ENCODE measurements around the gene SERHL2.
"Not testable (repeated sequence)": the region's sequence is repeated elsewhere in the genome, so short reads cannot be mapped to it uniquely, and the experiment has no call there.

The SERHL2 gene

DNA sequence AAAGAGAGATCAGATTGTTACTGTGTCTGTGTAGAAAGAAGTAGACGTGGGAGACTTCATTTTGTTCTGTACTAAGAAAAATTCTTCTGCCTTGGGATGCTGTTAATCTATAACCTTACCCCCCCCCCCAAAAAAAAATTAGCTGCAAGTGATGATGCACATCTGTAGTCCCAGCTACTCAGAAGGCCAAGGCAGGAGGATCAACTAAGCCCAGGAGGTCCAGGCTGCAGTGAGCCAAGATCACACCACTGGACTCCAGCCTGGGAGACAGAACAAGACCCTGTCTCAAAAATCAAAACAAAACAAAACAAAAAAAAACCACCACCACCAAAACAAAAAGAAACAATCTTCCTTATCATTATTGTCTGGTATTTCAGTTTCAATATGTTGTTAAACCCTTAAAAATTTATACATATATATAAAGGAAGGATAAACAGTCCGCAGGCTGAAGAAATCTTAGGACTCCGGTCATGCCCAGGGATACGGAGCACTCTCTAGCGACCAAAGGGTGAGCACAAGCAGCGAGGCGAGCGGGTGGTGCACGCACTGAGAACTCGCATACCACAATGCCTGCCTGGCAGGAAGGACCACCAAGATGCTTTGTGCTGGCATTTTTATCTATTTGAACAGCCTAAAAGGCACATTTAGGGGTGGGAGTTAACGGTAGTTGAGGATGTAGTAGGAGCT is 54.5 kb downstream of the SERHL2 start:
- DNase-seq (ENCODE audit: low read depth): no peak

DNA sequence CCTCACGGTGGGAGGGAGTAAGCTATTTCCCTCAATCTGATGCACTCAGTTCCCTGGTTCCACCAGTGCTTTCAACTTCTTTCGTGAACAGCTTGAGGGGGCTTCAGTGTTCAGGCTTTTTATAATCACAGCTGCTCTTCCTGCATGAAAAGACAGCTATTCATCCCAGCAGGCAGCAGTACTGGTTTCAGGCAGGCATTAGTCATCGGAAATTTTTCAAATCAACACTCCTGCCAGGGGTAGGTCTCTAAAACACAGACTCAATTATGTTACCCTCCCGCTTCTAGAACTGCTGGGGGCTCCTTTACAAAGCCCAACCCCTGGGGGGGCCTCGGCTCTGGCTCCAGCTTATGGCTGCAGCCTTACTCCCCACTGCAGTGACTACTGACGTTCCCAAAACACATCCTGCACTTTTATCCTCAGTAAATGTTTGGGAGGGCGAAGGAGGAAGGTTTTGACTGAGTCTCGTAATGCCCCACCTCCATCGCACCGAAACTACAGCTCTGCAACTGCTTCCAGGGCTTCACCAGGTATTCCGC is 55.1 kb downstream of the SERHL2 start:
- DNase-seq (ENCODE audit: low read depth): peak; percentile 55

DNA sequence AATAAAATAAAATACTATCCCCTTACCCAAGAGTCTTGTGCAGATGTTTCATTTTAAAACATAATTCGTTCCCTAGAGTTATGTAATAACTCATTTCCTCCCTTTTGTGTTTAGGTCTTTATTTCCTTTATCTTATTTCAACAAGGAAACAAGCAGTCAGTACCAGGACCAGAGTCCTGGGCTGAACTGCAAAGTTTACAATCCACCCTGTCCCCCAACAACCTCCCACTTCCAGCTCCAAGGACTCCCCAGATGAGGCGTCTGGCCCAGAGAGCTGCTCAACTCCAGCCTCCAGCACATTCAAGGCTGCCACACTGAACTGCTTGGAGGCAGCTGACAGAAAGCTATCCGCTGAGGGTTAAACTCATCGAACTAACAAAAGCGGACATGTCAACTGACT is 56.4 kb downstream of the SERHL2 start:
- DNase-seq (ENCODE audit: low read depth): no peak

DNA sequence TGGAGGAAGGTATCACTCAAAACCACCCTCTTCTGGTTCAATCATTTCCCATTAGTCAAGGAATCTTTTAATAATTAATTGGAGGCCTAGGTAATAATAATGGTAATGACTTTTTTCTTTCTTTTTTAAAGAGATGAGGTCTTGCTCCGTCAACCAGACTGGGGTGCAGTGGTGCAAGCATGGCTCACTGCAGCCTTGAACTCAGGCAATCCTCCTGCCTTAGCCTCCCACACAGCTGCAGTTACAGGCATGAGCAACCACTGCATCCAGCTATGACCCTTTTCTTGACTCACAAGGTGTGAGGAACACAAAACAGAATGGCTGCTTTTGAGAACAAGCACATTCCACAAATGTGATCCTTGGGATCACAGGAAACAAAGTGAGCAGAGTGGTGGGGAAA is 57.3 kb downstream of the SERHL2 start:
- peak; percentile 54 for DNase-seq (ENCODE audit: low read depth)

DNA sequence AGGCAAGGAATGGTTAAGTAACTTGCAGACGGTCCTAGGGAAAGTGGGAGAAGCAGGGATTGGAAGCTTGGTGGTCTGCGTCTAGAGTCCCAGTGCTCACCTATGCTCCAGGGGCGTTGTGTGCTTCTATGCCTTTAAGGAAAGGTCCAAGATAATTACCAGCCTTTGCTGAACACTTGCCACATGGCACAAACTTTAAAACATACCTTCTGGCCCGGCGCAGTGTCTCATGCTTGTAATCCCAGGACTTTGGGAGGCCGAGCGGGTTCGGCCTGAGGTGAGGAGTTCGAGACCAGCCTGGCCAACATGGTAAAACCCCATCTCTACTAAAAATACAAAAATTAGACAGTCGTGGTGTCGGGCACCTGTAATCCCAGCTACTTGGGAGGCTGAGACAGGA is 58.6 kb downstream of the SERHL2 start:
- DNase-seq (ENCODE audit: low read depth): no peak

DNA sequence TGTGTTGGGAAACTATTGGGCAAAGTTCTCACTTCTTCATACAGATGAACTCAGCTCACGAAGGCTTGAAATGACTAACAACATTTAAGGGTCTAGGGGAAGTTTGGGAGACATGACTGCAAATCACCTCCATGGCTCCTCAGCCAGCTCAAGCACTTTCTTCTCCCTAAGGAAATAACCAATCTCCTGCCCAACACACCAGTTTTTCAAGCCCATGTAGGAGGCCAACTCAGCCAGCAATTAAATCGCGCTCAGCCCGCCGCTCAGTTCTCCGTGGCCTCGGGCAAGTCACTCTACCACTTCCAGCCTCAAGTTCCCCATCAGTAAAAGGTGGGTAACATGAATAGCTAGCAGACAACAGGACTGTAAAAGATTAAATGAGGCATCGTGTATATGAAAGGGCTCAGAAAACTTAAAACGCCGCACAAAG is 60.1 kb downstream of the SERHL2 start:
- peak; percentile 35 for DNase-seq (ENCODE audit: low read depth)

DNA sequence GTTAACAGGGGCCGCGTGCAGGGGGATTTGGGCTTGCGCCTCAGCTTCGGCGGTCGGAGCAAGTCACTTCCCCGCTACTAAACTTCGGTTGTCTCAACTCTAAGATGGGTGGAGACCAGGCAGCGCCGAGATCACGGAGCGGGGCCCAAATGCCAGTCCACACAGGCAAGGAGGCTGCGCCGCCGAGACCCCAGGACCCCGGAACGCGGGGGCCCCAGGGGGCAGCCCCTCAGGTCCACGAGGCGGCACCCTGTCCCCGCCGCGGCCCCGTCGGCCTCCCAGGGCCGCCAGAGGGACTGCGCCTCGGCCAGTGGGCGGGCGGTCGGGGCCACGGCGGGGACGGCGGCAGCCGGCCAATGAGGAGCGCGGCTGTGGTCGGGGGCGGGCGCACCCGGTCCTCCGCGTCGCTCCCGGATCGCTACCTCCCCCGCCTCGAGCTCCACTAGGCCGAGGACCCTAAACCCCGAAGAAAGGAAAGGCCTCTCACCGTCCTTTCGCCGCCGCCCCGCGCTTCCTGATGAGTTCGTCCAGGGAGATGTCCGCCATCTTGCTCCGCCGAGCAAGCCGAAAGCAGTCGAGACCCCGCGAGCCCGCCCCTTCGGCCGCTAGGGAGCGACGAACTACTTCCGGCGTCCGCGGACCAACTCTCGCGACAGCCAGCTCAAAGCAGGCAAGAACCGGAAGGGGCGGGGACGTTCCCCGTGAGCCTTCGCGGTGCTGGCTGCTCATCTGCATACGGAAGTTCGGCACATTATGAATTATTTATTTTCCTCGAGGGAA is 60.7 kb downstream of the SERHL2 start, which contains the start of gene POLDIP3:
TSS of gene POLDIP3 (minus strand) at position 572 of the 780 bp plus-strand sequence. CDS start at position 546, 26 bp downstream.
- DNase-seq (ENCODE audit: low read depth): peak; percentile 96

DNA sequence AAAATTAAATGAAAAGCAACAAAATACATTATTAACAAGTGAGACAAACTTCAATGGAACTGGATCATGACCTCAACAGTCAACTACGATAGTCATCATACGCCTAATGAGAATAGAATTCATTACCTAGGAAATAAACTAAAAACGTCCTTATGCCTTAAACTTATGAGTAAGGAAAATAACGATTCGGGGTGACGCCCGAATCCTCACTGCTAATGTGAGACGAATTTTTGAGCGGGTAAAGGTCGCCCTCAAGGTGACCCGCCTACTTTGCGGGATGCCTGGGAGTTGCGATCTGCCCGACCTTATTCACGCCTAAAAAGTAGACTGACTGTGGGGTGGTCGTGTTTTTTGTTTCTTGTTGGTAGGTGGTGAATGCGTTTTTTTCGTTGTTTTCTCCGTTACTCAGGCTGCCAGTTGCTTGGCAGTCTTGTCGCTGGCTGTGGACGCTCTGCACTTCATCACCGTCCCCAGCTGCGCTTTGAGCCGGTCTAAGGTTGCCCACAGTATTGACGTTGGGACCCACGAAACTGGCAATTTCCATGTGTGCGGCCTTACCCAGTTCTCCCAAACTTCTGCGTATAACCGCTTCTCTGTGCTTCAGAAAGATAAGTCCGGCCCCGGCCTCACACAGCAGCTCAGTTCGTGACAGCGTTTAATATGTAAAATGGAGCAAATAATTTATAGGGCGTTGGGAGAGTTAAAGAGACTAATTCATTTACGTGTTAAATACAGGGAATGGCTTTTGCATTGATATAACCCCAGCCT is 61.5 kb downstream of the SERHL2 start:
- peak; percentile 100 for DNase-seq (ENCODE audit: low read depth)

DNA sequence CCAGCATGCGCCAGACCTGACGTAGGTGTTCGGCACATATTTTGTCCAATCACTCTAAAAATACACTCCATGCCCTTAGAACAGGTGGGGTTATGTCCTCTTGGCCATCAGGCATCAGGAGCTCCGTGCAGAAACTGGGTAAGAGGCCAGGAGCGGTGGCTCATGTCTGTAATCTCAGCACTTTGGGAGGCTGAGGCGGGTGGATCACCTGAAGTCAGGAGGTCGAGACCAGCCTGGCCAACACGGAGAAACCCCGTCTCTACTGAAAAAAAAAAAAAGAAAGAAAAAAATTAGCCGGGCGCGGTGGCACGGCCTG is 62.1 kb downstream of the SERHL2 start:
- DNase-seq (ENCODE audit: low read depth): not testable (repeated sequence)

DNA sequence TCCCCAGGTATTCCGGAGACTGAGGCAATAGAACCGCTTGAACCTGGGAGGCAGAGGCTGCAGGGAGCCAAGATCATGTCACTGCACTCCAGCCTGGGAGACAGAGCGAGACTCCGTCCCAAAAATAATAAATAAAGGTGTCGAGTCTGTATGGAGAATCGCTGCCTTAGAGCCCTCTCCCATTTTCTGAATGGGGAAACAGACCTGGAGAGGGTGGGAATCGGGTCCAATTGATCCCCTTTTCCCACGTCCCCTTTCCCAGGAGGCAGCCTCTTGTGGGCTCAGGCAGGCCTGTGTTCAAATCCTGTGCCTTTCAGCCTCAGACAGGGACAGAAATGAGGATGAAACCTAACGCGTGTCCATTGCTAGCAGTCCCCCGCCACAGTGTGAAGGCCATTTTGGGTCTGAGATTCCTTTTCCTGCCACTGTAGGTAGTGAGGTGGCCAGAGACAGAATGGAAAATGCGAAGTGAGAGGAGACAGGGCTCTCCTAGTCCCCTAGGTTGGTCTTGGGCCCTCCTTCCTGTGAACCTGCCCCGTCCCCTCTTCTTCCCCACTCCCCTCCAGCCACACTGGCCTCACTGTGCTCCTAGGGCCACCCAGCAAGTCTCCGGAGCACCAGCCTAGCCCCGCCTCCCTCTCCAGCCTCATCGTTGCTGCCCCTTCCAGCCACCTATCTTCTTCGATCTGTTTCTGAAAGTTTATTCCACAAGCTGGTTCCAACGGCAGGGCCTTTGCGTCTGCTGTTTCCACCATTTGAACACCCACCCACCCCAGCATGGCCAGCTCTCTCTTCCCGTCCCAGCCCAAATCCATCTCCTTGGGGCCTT is 63.6 kb downstream of the SERHL2 start:
- DNase-seq (ENCODE audit: low read depth): no peak

DNA sequence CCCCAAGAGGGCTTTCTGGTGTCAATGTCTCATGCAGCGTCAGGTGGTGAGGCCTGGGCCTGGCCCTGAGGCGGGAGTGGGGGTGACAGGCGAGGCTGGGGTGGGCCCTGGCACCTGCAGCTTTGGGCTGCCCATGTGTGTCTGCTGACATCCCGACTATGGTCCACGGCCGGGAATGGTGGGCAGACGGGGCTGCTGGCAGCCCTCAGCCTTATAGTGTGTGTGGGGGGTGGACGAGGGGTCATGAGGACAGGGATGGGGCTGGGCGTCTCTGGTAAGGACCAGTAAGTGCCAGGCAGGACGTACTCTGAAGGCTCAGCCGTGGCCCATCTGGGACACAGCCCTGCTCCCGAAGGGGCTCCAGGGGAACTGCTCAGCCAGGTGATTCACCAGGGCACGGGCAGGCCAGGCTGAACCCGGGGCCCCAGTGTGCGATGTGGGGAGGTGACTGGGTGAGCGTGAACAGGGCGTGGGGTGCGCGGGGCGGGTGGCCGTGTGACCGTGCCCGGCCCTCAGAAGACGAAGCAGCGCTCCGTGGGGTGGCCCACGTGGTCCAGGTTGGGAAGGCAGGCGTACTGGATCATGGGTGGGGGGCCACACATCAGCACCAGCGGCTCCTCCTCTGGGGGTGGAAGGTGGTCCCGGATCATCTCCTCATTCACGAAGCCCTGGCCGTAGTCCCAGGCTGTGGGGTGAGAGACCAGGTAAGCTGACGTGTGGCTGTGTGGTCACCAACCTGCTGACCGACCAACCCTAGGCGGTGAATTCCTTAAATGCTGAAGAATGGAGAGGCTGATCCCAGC is 65.7 kb downstream of the SERHL2 start:
- DNase-seq (ENCODE audit: low read depth): no peak

DNA sequence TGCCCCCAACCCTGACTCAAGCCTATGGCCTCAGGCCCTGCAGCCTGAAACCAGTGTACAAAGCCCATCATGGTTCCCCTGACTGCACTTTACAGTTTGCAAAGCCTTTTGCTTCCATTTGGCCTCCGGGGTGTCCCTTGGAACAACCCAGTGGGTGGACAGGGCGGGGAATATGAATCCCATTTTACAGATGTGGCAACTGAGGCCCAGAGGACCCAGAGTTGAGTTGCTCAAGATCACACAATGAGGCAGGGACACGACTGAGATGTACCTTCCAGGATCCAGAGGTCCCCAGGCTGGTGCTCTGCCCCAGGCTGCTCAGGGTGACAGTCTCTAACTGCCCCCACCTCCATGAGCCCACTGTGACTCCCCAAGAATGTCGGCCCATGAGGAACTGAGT is 66.3 kb downstream of the SERHL2 start:
- no peak for DNase-seq (ENCODE audit: low read depth)

DNA sequence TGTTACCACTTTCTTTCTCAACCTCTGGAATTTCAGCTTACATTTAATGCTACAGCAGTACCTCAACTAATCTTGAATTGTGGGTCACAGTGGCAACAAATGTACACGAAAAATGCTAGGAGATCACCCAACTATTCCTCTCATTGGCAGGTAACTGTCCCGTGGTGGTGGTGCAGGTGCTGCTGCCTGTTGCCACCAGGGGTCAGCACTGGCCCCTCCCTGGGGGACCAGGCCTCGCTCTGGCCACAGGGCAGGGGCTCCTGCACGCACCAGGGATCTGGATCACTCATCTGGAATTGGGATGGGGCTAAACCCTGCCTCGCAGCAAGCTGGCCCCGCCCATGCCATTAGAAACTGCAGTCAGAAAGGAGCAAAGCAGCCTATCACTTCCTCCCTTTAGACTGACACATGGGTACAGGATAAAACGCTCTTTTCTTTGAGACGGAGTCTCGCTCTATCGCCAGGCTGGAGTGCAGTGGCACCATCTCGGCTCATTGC is 67.8 kb downstream of the SERHL2 start:
- DNase-seq (ENCODE audit: low read depth): peak; percentile 50

DNA sequence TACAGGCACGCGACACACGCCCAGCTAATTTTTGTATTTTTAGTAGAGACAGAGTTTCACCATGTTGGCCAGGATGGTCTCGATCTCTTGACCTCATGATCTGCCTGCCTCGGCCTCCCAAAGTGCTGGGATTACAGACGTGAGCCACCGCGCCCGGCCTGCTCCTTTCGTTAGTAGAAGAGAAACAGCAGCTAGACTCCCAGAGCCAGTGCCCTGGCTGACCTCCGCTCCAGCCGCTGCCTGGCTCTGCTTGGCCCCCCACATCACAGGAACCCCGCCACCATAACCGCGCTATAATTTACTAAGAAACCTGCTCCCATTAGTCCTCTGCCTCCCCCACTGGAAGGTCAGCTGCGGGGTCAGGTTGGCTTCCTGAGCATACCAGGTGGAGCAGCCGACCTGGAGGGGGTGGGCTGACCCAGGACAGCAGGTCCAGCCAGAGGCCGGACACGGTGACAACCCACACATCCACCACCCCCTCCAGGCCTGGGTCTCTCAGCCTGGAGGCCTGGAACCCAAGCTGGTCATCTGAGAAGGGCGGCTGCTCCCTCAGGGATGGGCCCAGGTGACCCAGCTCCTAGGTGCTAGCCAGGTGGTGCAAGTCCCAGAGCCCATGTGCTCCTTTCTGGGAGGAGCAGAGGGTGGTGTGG is 68.4 kb downstream of the SERHL2 start:
- peak; percentile 30 for DNase-seq (ENCODE audit: low read depth)

DNA sequence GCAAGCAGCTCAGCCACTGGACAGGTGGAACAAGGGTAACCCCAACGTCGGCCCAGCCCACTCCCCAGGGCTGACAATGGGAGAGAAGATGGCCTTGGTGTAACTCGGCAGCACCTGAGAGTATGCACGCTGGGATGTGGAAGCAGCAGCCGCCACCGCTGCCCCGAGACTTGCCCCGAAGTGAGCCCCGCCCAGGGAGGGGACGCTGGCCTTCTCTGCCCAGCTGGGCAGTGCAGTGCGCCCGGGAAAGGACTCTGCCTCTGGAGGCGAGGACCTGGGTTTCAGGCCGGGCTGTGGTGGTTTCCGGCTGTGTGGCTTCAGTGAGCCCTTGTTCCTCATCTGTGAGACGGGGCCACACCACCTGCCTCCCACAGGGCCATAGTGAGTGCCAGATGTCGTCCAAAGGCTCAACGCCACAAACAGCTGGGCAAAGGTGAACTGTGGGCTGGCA is 69.6 kb downstream of the SERHL2 start:
- no peak for DNase-seq (ENCODE audit: low read depth)
